ENCODE measurements around the gene MITF. TPM values are rescaled to one million over a fixed set of nuclear protein-coding genes. Genes with fewer than 3 reads are reported as not detected.

Gene MITF
- total RNA-seq, 2 donors from 2014 or later: 0.32 to 0.46 TPM

DNA sequence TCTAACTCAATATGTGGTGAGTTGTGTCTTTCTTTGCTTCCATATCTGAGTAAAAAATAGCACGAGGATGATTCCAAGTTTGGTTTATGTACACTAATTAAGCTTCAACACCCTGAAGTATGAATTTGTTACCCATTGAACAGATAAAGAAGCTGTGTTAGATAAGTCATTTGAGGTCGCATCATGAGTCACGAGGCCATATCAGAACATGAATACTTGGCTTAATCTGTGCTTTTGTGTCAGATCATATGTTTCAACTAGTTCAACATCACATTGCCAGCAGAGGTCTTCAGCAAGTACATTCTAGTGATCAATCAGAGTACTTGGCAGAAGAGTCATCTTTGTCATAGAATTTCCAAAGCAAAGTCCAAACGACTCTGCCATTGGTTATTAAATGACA lies 26.3 kb upstream of the MITF start:
- Mint-ChIP-seq H3K27me3 (ENCODE audit: low read depth) (no peaks in the 10 kb centered on the region), H3K36me3 (ENCODE audit: insufficient read depth in 2 of 2) (no peaks in the 10 kb centered on the region), H3K4me1 (ENCODE audit: low read depth) (no peaks in the 10 kb centered on the region), H3K4me3 (no peak overlapping the region), H3K9me3 (peaks cover 1 to 3% of the 10 kb centered on the region in 2 donors), H3K27ac (no peak overlapping the region)
- no peak for ATAC-seq (replicated peaks in 1 of 2)
- DNase-seq: no peak

DNA sequence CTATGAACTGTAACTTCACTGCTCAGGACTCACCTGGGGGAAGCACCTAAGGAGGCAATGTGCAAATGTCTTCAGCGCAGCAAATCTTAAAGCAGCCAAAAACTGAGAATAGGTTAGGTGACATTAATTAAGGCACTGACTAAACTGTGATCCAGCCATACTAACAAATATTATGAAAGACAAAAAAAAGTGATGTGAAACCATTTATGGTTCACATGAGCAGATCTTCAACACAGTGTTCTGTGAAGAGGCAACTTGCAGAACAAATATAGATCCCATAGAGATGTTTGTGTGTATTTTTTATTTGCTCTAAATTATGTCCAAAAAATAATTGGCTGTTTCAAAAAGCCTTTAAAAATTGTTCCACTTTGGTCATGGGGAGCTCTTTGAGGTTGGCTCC lies 24.1 kb upstream of the MITF start:
- ATAC-seq (replicated peaks in 1 of 2): no peak
- Mint-ChIP-seq H3K27me3 (ENCODE audit: low read depth) (no peaks in the 10 kb centered on the region), H3K27ac (no peak overlapping the region), H3K4me1 (ENCODE audit: low read depth) (no peaks in the 10 kb centered on the region), H3K4me3 (no peak overlapping the region), H3K9me3 (peaks cover 0 to 2% of the 10 kb centered on the region in 2 donors), H3K36me3 (ENCODE audit: insufficient read depth in 2 of 2) (no peaks in the 10 kb centered on the region)
- no peak for DNase-seq

DNA sequence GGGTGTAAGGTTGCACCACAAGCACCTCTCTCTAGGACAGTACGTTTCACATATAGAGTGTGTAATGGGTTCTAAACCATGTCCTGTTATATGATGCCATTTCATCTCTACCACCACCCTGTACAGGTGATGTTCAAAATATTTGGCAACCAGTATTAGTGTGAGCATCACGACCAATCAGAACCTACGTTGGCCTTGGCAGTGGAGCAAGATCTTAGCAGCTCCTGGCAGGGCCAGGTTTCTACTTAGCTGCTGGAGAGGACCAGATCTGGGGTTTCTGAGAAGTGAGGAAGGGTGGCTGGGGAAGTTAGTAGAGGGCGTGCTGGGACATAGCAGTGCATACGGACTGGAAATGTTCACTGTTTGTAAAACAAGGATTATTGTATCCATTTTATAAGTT lies 23.1 kb upstream of the MITF start:
- Mint-ChIP-seq H3K4me3 (no peak overlapping the region), H3K4me1 (ENCODE audit: low read depth) (no peaks in the 10 kb centered on the region), H3K27ac (no peak overlapping the region), H3K27me3 (ENCODE audit: low read depth) (no peaks in the 10 kb centered on the region), H3K9me3 (no peaks in the 10 kb centered on the region), H3K36me3 (ENCODE audit: insufficient read depth in 2 of 2) (no peaks in the 10 kb centered on the region)
- ATAC-seq (replicated peaks in 1 of 2): no peak
- DNase-seq: no peak

DNA sequence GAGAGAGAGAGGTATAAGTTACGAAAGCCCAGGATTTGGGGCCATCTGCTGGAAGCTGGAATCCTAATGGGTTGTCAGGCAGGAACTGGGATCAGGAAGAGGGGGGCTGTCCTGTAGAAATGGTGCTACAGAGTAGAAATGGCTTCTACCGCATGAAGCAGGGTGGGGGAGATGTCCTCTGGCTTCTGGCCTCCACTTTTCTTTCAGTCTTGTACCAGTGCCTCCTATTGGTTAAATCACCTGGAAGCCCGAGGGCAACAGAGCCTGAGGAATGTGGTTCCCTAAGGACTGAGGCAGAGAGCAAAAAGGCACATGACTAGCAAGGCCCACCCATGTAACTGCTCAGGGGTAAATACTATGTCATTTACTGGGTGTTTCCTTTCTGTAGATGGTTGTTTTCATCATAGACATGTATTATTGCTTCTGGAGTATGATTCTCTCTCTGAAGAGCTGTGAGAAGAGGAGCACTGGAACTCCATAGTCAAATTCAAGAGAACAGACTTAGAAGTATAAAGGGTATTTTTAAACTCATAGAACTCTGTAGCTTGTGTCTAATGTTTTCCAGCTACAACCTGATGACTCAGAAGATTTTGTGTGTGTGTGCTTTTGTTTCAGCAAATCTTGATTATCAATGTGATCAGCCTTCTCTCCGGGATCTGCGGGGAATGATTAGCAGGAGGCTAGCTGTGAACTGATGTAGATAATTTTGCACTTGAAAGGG lies 20.2 kb upstream of the MITF start:
- Mint-ChIP-seq H3K27me3 (ENCODE audit: low read depth) (no peaks in the 10 kb centered on the region), H3K27ac (no peak overlapping the region), H3K4me1 (ENCODE audit: low read depth) (no peaks in the 10 kb centered on the region), H3K9me3 (no peaks in the 10 kb centered on the region), H3K36me3 (ENCODE audit: insufficient read depth in 2 of 2) (no peaks in the 10 kb centered on the region), H3K4me3 (no peak overlapping the region)
- ATAC-seq (replicated peaks in 1 of 2) (no peak), DNase-seq (no peak)

DNA sequence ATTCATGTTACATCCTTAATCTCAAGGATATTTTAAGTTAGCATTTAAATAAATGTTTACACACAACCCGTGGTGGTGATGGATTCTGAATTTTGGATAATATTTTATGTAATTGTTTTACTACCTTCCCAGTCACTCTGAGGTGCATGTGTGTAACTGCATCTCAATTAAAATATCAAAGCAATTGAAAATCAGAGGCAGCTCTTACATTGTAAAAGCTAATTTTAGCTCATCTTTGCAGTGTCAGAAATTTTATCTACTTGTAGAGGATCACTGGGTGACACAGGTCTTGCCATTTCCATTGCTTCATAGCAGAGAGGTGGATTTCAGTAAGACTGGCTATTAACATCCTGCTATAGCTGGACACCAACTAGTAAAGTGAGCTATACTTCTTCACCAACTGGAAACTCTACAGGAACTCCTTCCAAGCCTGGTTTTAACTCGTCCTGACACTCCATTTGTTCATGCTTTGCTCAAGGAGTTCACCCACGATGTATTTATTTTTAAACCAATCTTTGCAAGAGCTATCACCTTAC lies 19.6 kb upstream of the MITF start:
- DNase-seq: no peak
- H3K36me3 Mint-ChIP-seq (ENCODE audit: insufficient read depth in 2 of 2): no peaks in the 10 kb centered on the region
- no peak overlapping the region for H3K27ac Mint-ChIP-seq
- no peaks in the 10 kb centered on the region for H3K4me1 Mint-ChIP-seq (ENCODE audit: low read depth)
- no peaks in the 10 kb centered on the region for H3K27me3 Mint-ChIP-seq (ENCODE audit: low read depth)
- no peak for ATAC-seq (replicated peaks in 1 of 2)
- H3K9me3 Mint-ChIP-seq: no peaks in the 10 kb centered on the region
- H3K4me3 Mint-ChIP-seq: no peak overlapping the region

DNA sequence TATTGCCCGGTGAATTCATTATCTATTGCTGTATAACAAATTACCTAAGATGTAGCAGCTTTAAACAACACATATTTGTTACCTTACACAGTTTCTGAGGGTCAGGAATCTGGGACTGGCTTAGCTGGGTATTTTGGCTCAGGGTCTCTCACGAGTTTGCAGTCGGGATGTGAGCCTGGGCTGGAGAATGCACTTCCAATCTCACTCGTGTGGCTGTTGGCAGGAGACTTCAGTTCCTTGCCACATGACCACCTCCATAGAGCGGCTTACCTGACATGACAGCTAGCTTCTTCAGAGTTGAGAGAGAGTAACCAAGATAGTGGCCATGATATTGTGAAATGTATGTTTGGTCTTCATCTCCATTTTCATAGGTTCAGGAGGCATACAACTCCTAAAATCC lies 18.4 kb upstream of the MITF start:
- no peak for DNase-seq
- H3K4me1 Mint-ChIP-seq (ENCODE audit: low read depth): no peaks in the 10 kb centered on the region
- no peaks in the 10 kb centered on the region for H3K9me3 Mint-ChIP-seq
- ATAC-seq (replicated peaks in 1 of 2): no peak
- H3K36me3 Mint-ChIP-seq (ENCODE audit: insufficient read depth in 2 of 2): no peaks in the 10 kb centered on the region
- H3K27ac Mint-ChIP-seq: no peak overlapping the region
- no peaks in the 10 kb centered on the region for H3K27me3 Mint-ChIP-seq (ENCODE audit: low read depth)
- H3K4me3 Mint-ChIP-seq: no peak overlapping the region

DNA sequence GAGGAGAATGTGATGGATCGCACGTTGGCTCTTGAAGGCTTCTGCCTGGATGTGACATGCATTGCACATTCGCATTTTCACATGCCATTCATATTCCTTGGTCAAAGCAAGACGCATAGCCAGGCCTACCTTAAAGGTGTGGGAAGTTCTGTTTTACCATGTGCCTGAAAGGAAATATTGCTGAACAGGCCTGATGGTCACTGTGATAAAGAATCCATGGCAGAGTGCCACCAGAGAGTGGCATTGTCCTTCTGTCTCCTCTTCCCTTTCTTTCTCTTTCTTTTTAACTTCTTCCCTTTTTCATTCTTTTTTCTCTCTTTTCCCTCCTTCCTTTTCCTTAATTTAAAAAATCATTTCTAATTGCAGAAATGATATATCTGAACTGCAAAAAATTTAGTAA lies 15.9 kb upstream of the MITF start:
- H3K36me3 Mint-ChIP-seq (ENCODE audit: insufficient read depth in 2 of 2): no peaks in the 10 kb centered on the region
- no peaks in the 10 kb centered on the region for H3K9me3 Mint-ChIP-seq
- H3K27ac Mint-ChIP-seq: peak overlapping the region; percentile 72
- H3K27me3 Mint-ChIP-seq (ENCODE audit: low read depth): no peaks in the 10 kb centered on the region
- no peaks in the 10 kb centered on the region for H3K4me1 Mint-ChIP-seq (ENCODE audit: low read depth)
- H3K4me3 Mint-ChIP-seq: no peak overlapping the region
- no peak for ATAC-seq (replicated peaks in 1 of 2)
- no peak for DNase-seq

DNA sequence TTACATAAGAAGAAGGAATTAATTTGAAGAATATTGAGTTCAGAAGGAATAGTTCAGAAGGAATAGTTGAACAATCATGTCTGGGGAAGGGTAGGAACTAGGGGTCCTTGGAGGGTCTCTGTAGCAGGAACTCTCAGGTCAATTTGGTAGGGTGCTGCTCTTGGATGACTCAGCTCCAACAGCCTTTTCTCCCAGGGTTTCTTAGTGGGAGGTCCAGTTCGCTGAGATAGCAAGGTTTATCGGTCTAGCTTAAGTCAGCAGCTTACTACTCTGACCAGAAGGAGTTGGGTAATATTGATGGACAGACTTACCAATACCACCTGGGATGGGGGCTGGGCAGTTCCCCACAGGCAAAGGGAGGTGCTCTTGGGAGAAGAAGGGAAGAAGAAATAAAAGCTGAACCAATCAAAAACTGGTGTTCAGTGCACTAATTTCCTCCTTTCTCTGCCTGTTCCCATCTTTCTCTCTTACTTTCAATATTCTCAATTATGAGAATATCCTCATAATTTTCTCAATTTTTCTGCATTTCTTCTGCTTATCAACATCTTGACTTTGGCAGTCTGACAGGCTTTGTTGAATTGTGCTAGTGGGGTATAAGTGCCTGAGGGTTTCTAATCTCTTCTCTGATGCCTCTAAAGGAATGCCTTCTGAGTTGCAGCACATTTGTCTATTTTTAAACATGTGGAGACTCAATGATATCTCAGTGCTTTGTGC lies 14.4 kb upstream of the MITF start:
- no peak for DNase-seq
- no peaks in the 10 kb centered on the region for H3K9me3 Mint-ChIP-seq
- H3K27ac Mint-ChIP-seq: no peak overlapping the region

DNA sequence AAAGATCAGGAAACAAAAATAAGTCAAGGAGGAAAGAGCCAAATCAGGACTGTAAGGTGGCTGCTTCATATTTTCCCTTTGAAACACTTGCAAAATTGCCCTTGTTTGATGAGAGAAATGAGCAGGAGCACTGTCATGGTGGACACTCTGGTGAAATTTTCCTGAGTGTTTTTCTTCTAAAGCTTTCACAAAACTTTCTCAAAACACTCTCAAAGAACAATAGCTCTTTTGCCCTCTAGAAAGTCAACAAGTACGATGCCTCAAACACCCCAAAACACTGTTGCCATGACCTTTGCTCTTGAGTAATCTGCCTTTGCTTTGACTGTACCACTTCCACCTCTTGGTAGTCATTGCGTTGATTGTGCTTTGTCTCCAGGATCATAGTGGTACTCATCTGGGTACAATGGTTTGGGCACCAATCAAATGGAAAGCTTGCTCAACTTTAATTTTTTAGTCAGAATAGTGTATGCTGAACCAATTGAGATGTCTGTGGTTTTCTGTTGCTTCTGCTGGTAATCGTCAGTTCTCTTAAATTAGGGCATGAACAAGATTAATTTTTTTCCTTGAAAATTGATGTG lies 13.2 kb upstream of the MITF start:
- Mint-ChIP-seq H3K4me3 (no peak overlapping the region), H3K9me3 (no peaks in the 10 kb centered on the region), H3K27me3 (ENCODE audit: low read depth) (peaks cover 6% of the 10 kb centered on the region), H3K4me1 (ENCODE audit: low read depth) (no peaks in the 10 kb centered on the region), H3K36me3 (ENCODE audit: insufficient read depth in 2 of 2) (no peaks in the 10 kb centered on the region), H3K27ac (no peak overlapping the region)
- DNase-seq: peak in 1 of 2 donors; percentile 5
- peak; percentile 52 to 86 for ATAC-seq (replicated peaks in 1 of 2)

More for the DNA sequence above, 14.4 kb upstream of the MITF start:
- no peak for ATAC-seq (replicated peaks in 1 of 2)
- Mint-ChIP-seq H3K36me3 (ENCODE audit: insufficient read depth in 2 of 2) (no peaks in the 10 kb centered on the region), H3K27me3 (ENCODE audit: low read depth) (peaks cover 6% of the 10 kb centered on the region), H3K4me1 (ENCODE audit: low read depth) (no peaks in the 10 kb centered on the region), H3K4me3 (no peak overlapping the region)

DNA sequence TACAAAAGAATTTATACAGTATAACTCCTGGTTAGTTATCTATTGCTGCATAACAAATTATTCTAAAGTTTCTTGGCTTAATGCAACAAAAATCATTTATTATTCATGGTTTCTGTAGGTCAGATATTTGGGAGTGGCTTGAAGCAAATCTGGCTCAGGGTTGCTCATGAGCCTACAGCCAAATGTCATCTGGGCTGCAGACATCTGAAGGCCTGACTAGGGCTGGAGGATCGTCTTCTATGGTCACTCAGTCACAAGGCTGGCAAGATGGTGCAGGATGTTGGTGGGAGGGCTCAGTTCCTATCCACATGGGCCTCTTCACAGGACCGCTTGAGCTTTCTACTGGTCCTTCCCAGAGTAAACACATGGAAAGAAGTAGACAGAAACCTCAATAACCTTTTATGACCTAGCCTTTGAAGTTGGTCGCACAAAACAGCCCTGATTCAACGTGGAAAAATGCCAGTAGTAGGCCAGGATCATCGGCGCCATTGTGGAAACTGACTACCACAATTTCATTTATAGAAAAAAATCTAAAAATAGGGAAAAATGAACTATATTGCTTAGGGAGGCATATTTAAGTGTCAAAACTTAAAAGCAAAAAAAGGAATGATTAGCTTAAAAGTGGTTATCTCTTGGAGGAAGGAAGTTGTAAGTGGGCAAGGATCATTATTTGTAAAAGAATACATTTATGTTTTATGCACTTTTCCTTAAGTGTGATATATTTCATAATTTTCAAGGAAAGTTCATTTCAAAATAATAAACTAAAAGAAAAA lies 9.9 kb upstream of the MITF start:
- ATAC-seq (replicated peaks in 1 of 2) (no peak), DNase-seq (no peak)
- Mint-ChIP-seq H3K27ac (no peak overlapping the region), H3K4me3 (no peak overlapping the region), H3K4me1 (ENCODE audit: low read depth) (no peaks in the 10 kb centered on the region), H3K9me3 (no peaks in the 10 kb centered on the region), H3K36me3 (ENCODE audit: insufficient read depth in 2 of 2) (no peaks in the 10 kb centered on the region), H3K27me3 (ENCODE audit: low read depth) (peaks cover 6% of the 10 kb centered on the region)

DNA sequence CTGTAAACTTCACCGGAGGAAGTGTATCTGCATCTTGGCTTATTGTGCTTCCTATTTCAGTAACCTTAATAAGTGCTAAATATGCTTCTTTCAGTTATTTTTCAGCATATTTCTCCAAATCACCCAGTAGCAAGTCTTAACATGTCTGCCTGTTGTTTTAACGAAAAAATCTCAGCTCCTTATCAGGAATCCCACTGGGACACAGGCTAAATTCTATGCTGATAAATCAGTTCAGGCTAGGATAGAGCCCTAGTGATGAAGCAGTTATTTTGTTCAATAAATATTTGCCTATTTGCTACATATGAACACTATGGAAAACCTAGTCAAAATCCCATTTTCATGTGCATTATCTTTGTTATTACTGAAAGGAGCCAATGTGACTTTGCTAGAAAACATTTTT lies 8.2 kb upstream of the MITF start:
- peaks cover 12% of the 10 kb centered on the region for H3K27me3 Mint-ChIP-seq (ENCODE audit: low read depth)
- H3K9me3 Mint-ChIP-seq: no peaks in the 10 kb centered on the region
- ATAC-seq (replicated peaks in 1 of 2) (no peak), DNase-seq (no peak)
- no peaks in the 10 kb centered on the region for H3K4me1 Mint-ChIP-seq (ENCODE audit: low read depth)
- no peak overlapping the region for H3K27ac Mint-ChIP-seq
- no peaks in the 10 kb centered on the region for H3K36me3 Mint-ChIP-seq (ENCODE audit: insufficient read depth in 2 of 2)
- H3K4me3 Mint-ChIP-seq: no peak overlapping the region

DNA sequence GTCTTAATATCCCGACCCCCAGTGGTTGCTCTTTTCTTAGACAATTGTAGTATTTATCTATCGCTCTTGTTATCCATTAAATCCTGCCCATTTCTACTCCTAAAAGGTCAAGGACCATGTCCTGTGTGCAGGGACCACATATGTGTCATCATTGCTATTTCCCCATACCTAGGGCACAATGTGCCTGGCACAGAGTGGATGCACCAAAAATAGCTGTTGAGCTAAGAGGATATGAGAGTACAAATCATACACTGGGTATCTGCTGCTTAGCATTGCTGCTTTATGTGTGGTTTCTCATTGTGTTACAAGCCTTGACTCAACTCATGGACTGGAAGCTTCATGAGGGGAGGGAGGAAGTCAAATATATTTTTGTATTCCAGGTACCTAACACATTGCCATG lies 3.4 kb upstream of the MITF start:
- H3K4me3 Mint-ChIP-seq: no peak overlapping the region
- peaks cover 43% of the 10 kb centered on the region for H3K27me3 Mint-ChIP-seq (ENCODE audit: low read depth)
- H3K36me3 Mint-ChIP-seq (ENCODE audit: insufficient read depth in 2 of 2): no peaks in the 10 kb centered on the region
- H3K4me1 Mint-ChIP-seq (ENCODE audit: low read depth): peaks cover 14% of the 10 kb centered on the region
- no peak overlapping the region for H3K27ac Mint-ChIP-seq
- DNase-seq (no peak), ATAC-seq (replicated peaks in 1 of 2) (no peak)
- no peaks in the 10 kb centered on the region for H3K9me3 Mint-ChIP-seq

DNA sequence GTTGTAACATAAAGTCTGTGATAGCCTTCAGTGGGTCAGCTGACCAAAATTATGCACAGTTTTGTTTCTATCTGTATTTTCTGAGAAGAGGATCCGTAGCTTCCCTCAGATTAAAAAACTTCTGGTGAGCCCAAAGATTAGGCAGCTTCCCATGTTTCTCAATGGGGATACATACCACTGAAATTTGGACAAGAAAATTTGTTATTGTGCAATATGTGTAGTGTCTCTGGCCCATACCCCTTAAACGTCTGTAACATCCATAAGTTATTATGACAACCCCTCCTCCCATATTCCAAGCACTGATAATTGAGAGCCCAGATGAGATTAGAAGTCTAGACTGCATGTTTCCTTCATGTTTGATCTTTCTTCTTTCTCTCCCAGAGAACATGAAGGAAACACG lies 1.9 kb upstream of the MITF start:
- Mint-ChIP-seq H3K4me1 (ENCODE audit: low read depth) (peaks cover 14% of the 10 kb centered on the region), H3K27me3 (ENCODE audit: low read depth) (peaks cover 58% of the 10 kb centered on the region), H3K4me3 (no peak overlapping the region), H3K27ac (no peak overlapping the region), H3K9me3 (no peaks in the 10 kb centered on the region), H3K36me3 (ENCODE audit: insufficient read depth in 2 of 2) (no peaks in the 10 kb centered on the region)
- ATAC-seq (replicated peaks in 1 of 2) (no peak), DNase-seq (no peak)
